Measurements from ENCODE around the gene RHEBL1.

DNA sequence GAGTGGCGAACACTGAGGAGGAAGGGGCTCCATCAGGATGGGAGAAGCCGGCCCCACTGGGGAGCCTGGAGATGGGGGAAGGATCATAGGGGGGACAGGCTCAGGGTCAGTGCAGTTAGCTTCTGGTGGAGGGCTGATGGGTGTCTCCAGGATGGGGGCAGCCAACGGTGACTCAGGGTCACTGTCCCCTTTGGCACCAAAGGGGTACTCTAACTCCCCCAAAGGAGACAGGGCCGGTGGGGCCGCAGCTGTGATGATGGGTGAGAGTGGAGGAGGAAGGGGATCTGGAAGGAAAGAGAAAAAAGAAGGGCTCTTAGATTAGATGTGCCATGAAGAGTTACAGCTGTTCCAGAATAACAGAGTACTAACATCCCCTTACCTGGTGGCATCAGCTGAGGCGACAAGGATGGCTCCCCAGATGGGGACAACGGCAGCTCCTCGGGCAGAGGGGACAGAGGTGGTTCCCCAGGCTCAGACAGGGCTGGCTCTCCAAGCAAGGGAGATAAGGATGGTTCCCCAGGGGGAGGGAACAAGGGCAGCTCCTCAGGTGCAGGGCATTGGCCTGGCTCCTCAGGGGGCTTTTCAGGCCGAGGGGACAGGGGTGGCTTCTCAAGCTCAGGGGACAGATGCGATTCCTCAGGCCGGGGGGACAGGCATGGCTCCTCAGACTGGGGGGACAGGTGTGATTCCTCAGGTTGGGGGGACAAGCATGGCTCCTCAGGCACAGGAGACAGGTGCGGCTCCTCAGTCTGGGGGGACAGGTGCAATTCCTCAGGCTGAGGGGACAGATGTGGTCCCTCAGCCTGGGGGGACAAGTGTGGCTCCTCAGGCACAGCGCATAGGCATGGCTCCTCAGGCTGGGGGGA, 19.0 kb downstream of the RHEBL1 start:
- TF ChIP-seq POLR2A (IDR thresholded peaks at IDR 0.05) (no peak), CTCF (IDR thresholded peaks at IDR 0.05) (no peak)

Measured in testis (tissue), 2 donors.